ENCODE measurements around the gene PKD2L2. TPM values are rescaled to one million over a fixed set of nuclear protein-coding genes. Genes with fewer than 3 reads are reported as not detected.
A peak's percentile ranks its signal among the peaks of the same experiment; 100 is the strongest.
"Not testable (repeated sequence)": the region's sequence is repeated elsewhere in the genome, so short reads cannot be mapped to it uniquely, and the experiment has no call there.

PKD2L2 gene
- not detected for total RNA-seq

DNA sequence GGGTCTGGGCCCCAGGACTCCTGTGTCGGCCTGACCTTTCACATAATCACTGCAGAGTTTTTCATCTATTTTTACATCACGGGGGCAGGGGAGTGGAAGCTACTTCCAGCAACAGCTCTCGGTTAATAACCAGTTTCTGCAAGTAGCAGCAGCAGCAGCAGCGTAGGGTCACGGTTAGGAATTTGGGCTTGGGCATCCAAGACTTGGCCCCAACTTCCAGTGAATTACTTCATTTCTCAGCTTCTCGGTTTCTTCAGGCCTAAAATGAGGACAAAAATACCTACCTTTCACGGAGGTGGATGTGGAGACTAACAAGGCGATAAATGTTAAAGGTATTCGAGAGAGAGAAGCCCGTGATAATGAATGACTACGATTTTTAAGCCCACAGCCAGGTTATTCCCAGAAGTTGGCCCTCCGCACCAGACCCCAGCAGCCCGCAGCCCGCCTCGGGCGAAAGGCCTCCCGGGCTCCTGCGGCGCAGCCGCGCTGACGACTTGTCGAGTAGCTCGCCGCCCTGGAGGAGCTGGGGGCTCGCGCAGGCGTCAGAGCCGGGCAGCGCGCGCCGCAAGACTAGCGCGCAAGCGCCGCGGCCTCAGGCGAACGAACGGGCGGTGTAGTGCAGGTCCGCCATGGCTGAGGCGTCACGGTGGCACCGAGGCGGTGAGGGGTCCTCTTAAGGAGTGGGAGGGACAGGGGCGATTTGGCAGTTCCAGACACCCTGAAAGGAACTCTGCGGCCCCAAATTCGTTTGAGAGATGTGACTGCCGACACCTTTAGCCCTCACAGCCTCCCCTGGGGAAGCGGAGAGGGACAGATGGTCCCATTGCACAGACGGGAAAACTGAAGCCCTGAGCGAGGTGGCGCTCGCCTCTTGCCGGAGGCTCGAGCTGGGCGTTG lies at the start of gene PKD2L2:
Gene PKD2L2 (plus strand): TSS at position 595 of the 897 bp plus-strand sequence. CDS start 35 bp downstream, at position 630.
- peak within 1 kb of the TSS; percentile 87 for H3K4me3 Mint-ChIP-seq
- peaks cover 19% of the 10 kb centered on the region for H3K4me1 Mint-ChIP-seq (ENCODE audit: low read depth)
- DNase-seq, result peak; percentile 89
- no peaks in the 10 kb centered on the region for H3K9me3 Mint-ChIP-seq
- CTCF ChIA-PET, result interaction anchor here (0.7 to 1.6 kb wide), 4 partner anchors 110 to 180 kb away, joined by 3 to 5 read pairs (median 3); no protein-coding TSS in a partner anchor
- peak within 1 kb of the TSS; percentile 89 for H3K27ac Mint-ChIP-seq
- intact Hi-C loops (cut with micrococcal nuclease), result loop anchor here (2.0 to 5.0 kb wide), 2 partner anchors 134 to 143 kb away; partner anchors contain the start of genes FAM13B and HNRNPA0
- POLR2A ChIA-PET, result interaction anchor here (0.6 to 2.2 kb wide), 2 partner anchors 135 to 561 kb away, joined by 3 to 10 read pairs; partner anchors contain the start of gene HNRNPA0
- H3K36me3 Mint-ChIP-seq, result no peaks in the 10 kb centered on the region
- H3K27me3 Mint-ChIP-seq, result no peaks in the 10 kb centered on the region

DNA sequence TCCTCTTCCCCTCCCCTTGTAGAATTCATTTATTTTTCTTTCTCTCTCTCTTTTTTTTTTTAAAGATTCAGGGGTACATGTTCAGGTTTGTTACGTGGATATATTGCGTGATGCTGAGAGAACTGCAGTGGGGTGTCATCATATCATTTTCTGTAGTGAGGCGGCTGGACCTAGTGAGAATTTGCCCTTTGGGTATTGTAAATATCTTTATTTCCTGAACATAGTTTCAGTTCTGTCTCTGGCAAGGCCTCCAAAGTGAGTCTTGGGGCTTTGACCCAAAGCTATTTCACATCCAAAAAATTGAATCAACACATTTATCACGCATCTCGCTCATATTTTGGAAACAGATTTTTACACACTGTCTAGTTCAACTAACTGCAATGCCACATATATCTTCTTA lies 47.0 kb upstream of the PKD2L2 start:
- no peak for DNase-seq
- no peaks in the 10 kb centered on the region for H3K27me3 Mint-ChIP-seq
- H3K27ac Mint-ChIP-seq, result no peak overlapping the region
- H3K4me3 Mint-ChIP-seq, result no peak overlapping the region
- no peaks in the 10 kb centered on the region for H3K36me3 Mint-ChIP-seq
- H3K9me3 Mint-ChIP-seq, result no peaks in the 10 kb centered on the region
- ChIA-PET POLR2A (no interaction called here), CTCF (no interaction called here)
- intact Hi-C loops (cut with micrococcal nuclease), result no loop called here
- H3K4me1 Mint-ChIP-seq (ENCODE audit: low read depth), result no peaks in the 10 kb centered on the region

DNA sequence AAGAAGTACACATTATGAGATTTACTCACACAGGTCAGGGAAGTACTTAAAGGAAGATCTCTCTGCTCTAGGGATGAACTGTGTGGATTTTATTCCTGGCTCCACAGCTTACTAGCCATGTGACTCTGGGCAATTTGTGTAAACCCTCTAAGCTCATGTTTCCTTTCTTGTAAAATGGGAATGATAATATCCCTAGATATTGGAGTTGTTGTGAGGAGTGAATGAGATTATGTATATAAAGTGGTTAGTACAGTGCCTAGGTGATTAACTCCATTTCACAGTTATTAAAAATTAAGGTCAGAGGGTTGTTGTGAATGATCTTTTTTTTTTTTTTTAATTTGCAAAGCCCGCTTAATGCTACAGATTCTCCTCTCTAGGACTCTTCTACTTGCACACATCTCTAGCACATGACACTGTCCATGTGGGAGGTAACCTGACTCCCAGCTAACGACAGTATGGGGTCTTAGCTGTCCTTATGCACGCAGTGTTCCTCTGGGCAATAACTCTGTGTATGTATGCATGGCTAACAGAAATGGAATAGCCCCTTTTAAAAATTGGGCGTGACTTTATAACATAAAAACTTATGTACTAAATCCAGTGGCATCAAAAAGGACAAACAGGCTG lies 45.5 kb upstream of the PKD2L2 start:
- Mint-ChIP-seq H3K27me3 (no peaks in the 10 kb centered on the region), H3K36me3 (no peaks in the 10 kb centered on the region), H3K4me1 (ENCODE audit: low read depth) (no peaks in the 10 kb centered on the region), H3K27ac (no peak overlapping the region), H3K9me3 (no peaks in the 10 kb centered on the region), H3K4me3 (no peak overlapping the region)
- ChIA-PET POLR2A (no interaction called here), CTCF (no interaction called here)
- intact Hi-C loops (cut with micrococcal nuclease), result no loop called here
- no peak for DNase-seq

DNA sequence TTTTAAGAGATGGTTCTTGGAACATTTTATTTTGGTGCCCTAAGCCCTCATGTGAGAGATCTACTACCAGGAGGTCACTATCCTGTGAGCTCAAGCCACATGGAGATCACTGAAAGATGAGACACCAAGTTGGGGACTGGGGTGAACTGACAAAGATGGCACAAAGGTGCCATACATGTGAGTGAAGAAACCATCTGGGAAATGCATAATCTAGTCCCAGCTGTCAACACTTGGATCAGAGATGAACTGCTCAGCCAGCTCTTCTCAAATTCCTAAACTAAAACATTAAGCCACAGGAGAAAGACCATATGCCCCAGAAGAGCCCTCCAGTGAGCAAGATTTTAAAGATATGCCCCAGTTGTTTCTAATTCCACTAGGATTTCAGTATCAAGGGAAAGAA lies 43.8 kb upstream of the PKD2L2 start:
- ChIA-PET CTCF (interaction anchor here (1.1 to 1.4 kb wide), 3 partner anchors 26 to 224 kb away, joined by 3 read pairs; no protein-coding TSS in a partner anchor), POLR2A (no interaction called here)
- no peak for DNase-seq
- intact Hi-C loops (cut with micrococcal nuclease), result no loop called here
- no peak overlapping the region for H3K4me3 Mint-ChIP-seq
- H3K27me3 Mint-ChIP-seq, result no peaks in the 10 kb centered on the region
- no peak overlapping the region for H3K27ac Mint-ChIP-seq
- H3K4me1 Mint-ChIP-seq (ENCODE audit: low read depth), result no peaks in the 10 kb centered on the region
- no peaks in the 10 kb centered on the region for H3K36me3 Mint-ChIP-seq
- H3K9me3 Mint-ChIP-seq, result no peaks in the 10 kb centered on the region

DNA sequence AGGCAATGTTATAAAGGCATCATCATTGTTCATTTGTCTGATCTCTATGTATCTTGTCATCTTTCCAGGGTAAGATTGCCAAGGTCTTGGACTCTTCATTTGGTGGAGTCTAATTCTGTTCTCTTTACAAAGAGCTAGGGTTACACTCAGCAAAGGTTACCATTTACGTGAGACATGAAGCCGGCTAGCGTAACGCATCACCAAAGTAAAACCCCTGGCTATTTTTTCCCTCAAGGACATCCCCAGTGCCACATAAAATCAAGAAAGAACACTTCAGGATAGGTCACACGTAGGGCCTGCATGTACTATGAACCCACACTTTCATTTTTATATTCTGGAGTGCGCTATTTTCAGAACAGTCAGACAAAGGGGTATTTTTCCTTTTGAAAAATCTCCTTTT lies 41.6 kb upstream of the PKD2L2 start:
- Mint-ChIP-seq H3K36me3 (no peaks in the 10 kb centered on the region), H3K4me3 (no peak overlapping the region), H3K27ac (no peak overlapping the region), H3K9me3 (no peaks in the 10 kb centered on the region), H3K4me1 (ENCODE audit: low read depth) (no peaks in the 10 kb centered on the region), H3K27me3 (no peaks in the 10 kb centered on the region)
- no peak for DNase-seq
- ChIA-PET POLR2A (interaction anchor here (0.6 kb wide), 1 partner anchor 134 kb away, joined by 3 read pairs; no protein-coding TSS in a partner anchor), CTCF (no interaction called here)
- intact Hi-C loops (cut with micrococcal nuclease), result no loop called here

DNA sequence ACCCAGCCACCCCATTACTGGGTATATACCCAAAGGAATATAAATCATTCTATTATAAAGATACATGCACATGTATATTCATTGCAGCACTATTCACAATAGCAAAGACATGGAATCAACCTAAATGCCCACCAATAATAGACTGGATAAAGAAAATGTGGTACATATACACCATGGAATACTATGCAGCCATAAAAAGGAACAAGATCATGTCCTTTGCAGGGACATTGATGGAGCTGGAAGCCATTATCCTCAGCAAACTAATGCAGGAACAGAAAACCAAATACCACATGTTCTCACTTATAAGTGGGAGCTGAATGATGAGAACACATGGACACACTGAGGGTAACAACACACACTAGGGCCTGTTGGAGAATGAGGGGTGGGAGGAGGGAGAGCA lies 36.1 kb upstream of the PKD2L2 start:
- intact Hi-C loops (cut with micrococcal nuclease); POLR2A ChIA-PET; CTCF ChIA-PET: not testable (repeated sequence)

DNA sequence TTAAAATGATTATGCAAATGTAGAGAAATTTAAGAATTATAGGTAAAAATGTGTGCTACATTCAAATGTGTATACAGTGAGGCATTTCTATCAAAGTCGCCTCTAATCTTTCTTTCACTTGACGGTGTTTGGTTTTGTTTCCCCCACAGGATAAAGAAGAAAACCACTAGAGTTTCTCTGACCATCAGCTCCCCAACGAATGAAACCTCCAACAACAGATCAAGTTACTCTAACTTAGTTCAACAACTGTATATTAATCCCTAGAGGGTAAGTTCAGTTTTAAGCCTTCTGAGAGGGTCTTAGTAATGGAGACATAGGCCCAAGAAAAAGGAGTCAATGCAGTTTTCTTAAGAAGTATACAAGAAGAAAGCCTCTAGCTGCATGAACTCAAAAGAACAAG lies 33.1 kb upstream of the PKD2L2 start:
- no peak overlapping the region for H3K27ac Mint-ChIP-seq
- no peaks in the 10 kb centered on the region for H3K9me3 Mint-ChIP-seq
- H3K36me3 Mint-ChIP-seq, result peaks cover 4% of the 10 kb centered on the region
- DNase-seq, result no peak
- H3K27me3 Mint-ChIP-seq, result no peaks in the 10 kb centered on the region
- intact Hi-C loops (cut with micrococcal nuclease), result no loop called here
- H3K4me3 Mint-ChIP-seq, result no peak overlapping the region
- peaks cover 11% of the 10 kb centered on the region for H3K4me1 Mint-ChIP-seq (ENCODE audit: low read depth)
- POLR2A ChIA-PET, result no interaction called here
- CTCF ChIA-PET, result no interaction called here

More for the DNA sequence above, 36.1 kb upstream of the PKD2L2 start:
- DNase-seq; H3K27me3 Mint-ChIP-seq; H3K36me3 Mint-ChIP-seq; H3K4me1 Mint-ChIP-seq (ENCODE audit: low read depth); H3K27ac Mint-ChIP-seq; H3K9me3 Mint-ChIP-seq; H3K4me3 Mint-ChIP-seq: not testable (repeated sequence)

DNA sequence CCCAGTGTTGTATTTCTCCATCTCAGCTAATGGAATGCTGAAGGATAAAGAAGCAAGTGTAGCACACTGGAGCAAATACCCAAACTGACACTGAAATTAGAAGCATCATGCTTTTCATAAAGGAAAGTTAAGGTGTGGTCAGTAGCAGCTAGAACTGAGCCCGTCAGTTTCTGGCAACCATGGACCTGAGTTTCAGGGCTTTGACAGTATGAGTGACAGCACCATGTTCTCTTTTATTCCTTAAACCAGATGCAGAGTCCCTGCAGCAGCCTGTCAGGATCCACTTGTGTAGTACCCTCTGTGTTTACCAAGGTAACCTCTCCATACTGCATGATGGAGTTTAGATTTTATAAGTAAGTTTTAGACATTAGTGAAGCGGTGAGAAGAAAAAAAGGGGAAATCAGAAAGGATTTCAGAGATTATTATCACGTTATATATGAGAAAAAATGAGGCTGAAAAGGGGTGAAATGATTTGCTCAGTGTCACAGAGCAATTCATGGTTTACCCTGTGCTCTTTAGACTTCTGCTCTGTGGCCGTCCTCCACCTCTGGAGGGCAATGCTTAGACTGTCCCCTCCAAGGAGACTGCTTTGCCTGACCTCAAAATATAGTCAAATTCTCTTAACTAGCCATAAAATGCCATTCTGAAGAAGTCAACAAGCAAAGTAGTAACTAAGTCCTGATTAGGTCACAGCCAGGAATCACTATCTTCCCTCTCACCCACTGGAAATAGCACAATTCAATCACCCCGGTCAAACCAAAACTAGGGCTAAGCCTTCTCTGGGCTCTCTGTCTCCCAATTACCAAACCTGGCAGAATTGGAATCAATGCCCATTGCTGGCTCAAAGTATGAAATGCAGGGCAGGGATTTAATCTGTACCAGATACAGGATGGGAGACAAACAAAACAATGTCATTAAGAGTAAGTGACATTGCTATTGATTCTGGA lies 32.1 kb upstream of the PKD2L2 start:
- intact Hi-C loops (cut with micrococcal nuclease), result no loop called here
- no peaks in the 10 kb centered on the region for H3K27me3 Mint-ChIP-seq
- no peak for DNase-seq
- H3K27ac Mint-ChIP-seq, result no peak overlapping the region
- H3K4me3 Mint-ChIP-seq, result no peak overlapping the region
- H3K9me3 Mint-ChIP-seq, result no peaks in the 10 kb centered on the region
- ChIA-PET CTCF (no interaction called here), POLR2A (no interaction called here)
- H3K36me3 Mint-ChIP-seq, result peaks cover 4% of the 10 kb centered on the region
- peaks cover 19% of the 10 kb centered on the region for H3K4me1 Mint-ChIP-seq (ENCODE audit: low read depth)

DNA sequence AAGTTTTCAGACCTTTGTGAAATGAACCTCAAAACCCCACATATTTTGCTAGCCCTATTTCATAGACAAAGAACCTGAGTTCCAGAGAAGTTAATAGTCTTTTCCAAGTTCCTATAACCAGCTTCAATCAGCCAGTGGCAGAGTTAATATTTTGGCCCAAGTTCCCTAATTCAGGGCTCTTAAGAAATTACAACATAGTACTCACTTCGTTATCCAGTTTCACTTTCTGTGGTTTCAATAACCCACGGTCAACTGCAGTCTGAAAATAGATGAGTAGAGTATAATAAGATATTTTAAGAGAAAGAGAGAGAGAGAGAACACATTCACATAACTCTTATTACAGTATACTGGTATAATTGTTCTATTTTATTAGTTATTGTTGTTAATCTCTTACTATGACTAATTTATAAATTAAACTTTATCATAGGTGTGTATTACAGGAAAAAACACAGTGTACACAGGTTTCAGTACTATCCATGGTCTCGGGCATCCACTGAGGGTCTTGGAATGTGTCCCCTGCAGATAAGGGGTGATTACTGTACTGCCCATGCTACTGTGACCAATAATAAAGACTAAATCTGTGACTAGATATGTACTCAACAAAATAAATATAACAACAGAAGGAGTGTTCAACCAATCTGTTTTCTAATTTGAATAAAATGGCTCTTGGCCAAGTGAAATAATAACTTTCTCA lies 30.9 kb upstream of the PKD2L2 start:
- Mint-ChIP-seq H3K9me3 (no peaks in the 10 kb centered on the region), H3K27ac (no peak overlapping the region), H3K27me3 (no peaks in the 10 kb centered on the region), H3K36me3 (peaks cover 1% of the 10 kb centered on the region), H3K4me1 (ENCODE audit: low read depth) (peaks cover 19% of the 10 kb centered on the region), H3K4me3 (peak overlapping the region; percentile 33)
- ChIA-PET POLR2A (no interaction called here), CTCF (no interaction called here)
- intact Hi-C loops (cut with micrococcal nuclease), result no loop called here
- DNase-seq, result no peak

DNA sequence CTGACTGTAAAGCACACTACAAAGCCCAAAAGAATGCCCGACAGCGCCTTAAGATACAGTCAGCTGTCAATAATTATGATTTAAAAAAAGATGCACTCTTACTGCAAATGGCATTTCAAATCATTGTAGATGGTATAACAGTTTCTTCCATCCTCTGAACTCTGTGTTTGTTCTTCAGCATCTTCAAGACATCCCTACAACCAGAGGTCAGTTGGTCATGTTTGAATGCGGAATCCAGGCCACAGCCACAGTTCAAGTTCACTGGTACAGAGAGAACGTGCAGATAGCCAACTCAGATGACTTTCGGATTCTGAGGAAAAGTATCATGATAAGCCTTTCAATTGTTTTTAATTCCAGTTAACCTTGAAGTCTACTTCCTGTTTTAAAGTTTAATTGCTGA lies 30.3 kb upstream of the PKD2L2 start:
- no peaks in the 10 kb centered on the region for H3K9me3 Mint-ChIP-seq
- no peaks in the 10 kb centered on the region for H3K27me3 Mint-ChIP-seq
- peaks cover 19% of the 10 kb centered on the region for H3K4me1 Mint-ChIP-seq (ENCODE audit: low read depth)
- intact Hi-C loops (cut with micrococcal nuclease), result no loop called here
- no peak overlapping the region for H3K4me3 Mint-ChIP-seq
- ChIA-PET CTCF (no interaction called here), POLR2A (no interaction called here)
- no peaks in the 10 kb centered on the region for H3K36me3 Mint-ChIP-seq
- H3K27ac Mint-ChIP-seq, result no peak overlapping the region
- no peak for DNase-seq

DNA sequence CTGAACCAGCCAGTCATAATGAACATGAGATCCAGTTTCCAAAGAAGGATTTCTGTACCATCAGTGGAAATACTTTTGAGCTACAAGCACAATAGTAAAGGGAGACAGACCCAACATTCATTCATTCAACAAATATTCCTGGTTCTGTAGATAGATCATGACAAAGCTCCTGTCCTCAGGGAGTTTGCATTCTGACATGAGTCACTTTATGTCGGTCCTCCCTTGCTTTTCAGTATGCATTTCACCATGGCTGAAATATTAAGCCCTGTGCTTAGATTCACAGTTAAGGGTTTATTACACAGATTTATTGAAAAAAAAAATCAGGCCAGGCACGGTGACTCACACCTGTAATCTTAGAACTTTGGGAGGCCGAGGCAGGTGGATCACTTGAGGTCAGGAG lies 27.0 kb upstream of the PKD2L2 start:
- POLR2A ChIA-PET, result no interaction called here
- Mint-ChIP-seq H3K36me3 (no peaks in the 10 kb centered on the region), H3K9me3 (no peaks in the 10 kb centered on the region), H3K4me1 (ENCODE audit: low read depth) (peaks cover 19% of the 10 kb centered on the region), H3K27me3 (no peaks in the 10 kb centered on the region), H3K4me3 (no peak overlapping the region), H3K27ac (no peak overlapping the region)
- CTCF ChIA-PET, result no interaction called here
- DNase-seq, result no peak
- intact Hi-C loops (cut with micrococcal nuclease), result no loop called here

Measured in activated CD4-positive, alpha-beta memory T cell treated with anti-CD3 and anti-CD28 coated beads for 36 hours (primary cell).